Mesenchymal stem cell (in vitro differentiated cells and primary cell): ENCODE measurements around the gene ANTKMT.
A peak's percentile ranks its signal among the peaks of the same experiment; 100 is the strongest.

Experiments used
- DNase-seq: peaks from one replicate; pipeline ENCODE4 v3.0.0-alpha.2; 2013
- H2AFZ ChIP-seq: one replicate; pipeline ENCODE4 v1.6.1; 2013; ENCODE audit warnings: low read depth, mild to moderate bottlenecking, control low read depth, inconsistent platforms, low read length, moderate library complexity
- H2AK5ac ChIP-seq: 2 replicates; pipeline ENCODE4 v1.6.1; 2013; ENCODE audit warnings: low read length, moderate library complexity, mild to moderate bottlenecking, inconsistent platforms; ENCODE audit not compliant: severe bottlenecking
- H2BK120ac ChIP-seq: one replicate; pipeline ENCODE4 v1.6.1; 2013; ENCODE audit warnings: low read depth, mild to moderate bottlenecking, inconsistent platforms, low read length, moderate library complexity
- H2BK12ac ChIP-seq, 2 experiments: one replicate each; pipeline ENCODE4 v1.6.1; 2013; ENCODE audit warnings: inconsistent platforms in 2 of 2, low read length in 2 of 2, mild to moderate bottlenecking in 2 of 2, moderate library complexity in 2 of 2, control low read depth in 1 of 2
- H2BK15ac ChIP-seq: one replicate; pipeline ENCODE4 v1.6.1; 2013; ENCODE audit warnings: mild to moderate bottlenecking, low read depth, inconsistent platforms; ENCODE audit not compliant: poor library complexity, severe bottlenecking
- H2BK5ac ChIP-seq: 2 replicates; pipeline ENCODE4 v1.6.1; 2013; ENCODE audit warnings: low read depth, mild to moderate bottlenecking, low read length, control low read depth, inconsistent platforms; ENCODE audit not compliant: poor library complexity, severe bottlenecking
- H3K14ac ChIP-seq, 2 experiments: one replicate each; pipeline ENCODE4 v1.6.1; 2013; ENCODE audit warnings: inconsistent platforms in 2 of 2, low read length in 2 of 2, control low read depth in 1 of 2, mild to moderate bottlenecking in 1 of 2, moderate library complexity in 1 of 2
- H3K18ac ChIP-seq, 2 experiments: one replicate each; pipeline ENCODE4 v1.6.1; 2013; ENCODE audit warnings: inconsistent platforms in 2 of 2, low read length in 2 of 2, control low read depth in 1 of 2, low read depth in 1 of 2, mild to moderate bottlenecking in 1 of 2
- H3K23ac ChIP-seq, 2 experiments: one replicate each; pipeline ENCODE4 v1.6.1; 2013; ENCODE audit warnings: inconsistent platforms in 2 of 2, low read length in 2 of 2, mild to moderate bottlenecking in 2 of 2, moderate library complexity in 2 of 2, control low read depth in 1 of 2
- H3K27ac ChIP-seq: 2 replicates; pipeline ENCODE4 v1.5.1; 2013; ENCODE audit warnings: mild to moderate bottlenecking, moderate library complexity, low read length, control low read depth, inconsistent platforms; ENCODE audit not compliant: poor library complexity, severe bottlenecking
- H3K27me3 ChIP-seq, 2 experiments: 2 replicates each; pipeline versions ENCODE4 v1.6.1 to v1.7.0; 2013; ENCODE audit warnings: low read length in 2 of 2, mild to moderate bottlenecking in 2 of 2, moderate library complexity in 2 of 2, control low read depth in 1 of 2, inconsistent platforms in 1 of 2; ENCODE audit not compliant: control insufficient read depth in 1 of 2, insufficient read depth in 1 of 2
- H3K36me3 ChIP-seq, 2 experiments: 2 replicates each; pipeline versions ENCODE4 v1.6.1 to v1.7.0; 2013; ENCODE audit warnings: low read length in 2 of 2, control low read depth in 1 of 2, inconsistent platforms in 1 of 2, low read depth in 1 of 2, mild to moderate bottlenecking in 1 of 2; ENCODE audit not compliant: insufficient read depth in 2 of 2, control insufficient read depth in 1 of 2
- H3K4ac ChIP-seq, 2 experiments: one replicate each; pipeline ENCODE4 v1.6.1; 2013; ENCODE audit warnings: inconsistent platforms in 2 of 2, low read length in 2 of 2, mild to moderate bottlenecking in 2 of 2, moderate library complexity in 2 of 2, control low read depth in 1 of 2, low read depth in 1 of 2
- H3K4me1 ChIP-seq: 2 replicates; pipeline ENCODE4 v1.6.1; 2013; ENCODE audit warnings: low read depth, low read length, control low read depth; ENCODE audit not compliant: control insufficient read depth, insufficient read depth
- H3K4me2 ChIP-seq: 2 replicates; pipeline ENCODE4 v1.6.1; 2013; ENCODE audit warnings: low read length, mild to moderate bottlenecking, inconsistent platforms; ENCODE audit not compliant: poor library complexity, severe bottlenecking
- H3K4me3 ChIP-seq, 2 experiments: 2 replicates each; pipeline versions ENCODE4 v1.5.1 to v1.7.0; 2013; ENCODE audit warnings: low read length in 2 of 2, mild to moderate bottlenecking in 2 of 2, control low read depth in 1 of 2, low read depth in 1 of 2; ENCODE audit not compliant: insufficient read depth in 1 of 2
- H3K79me1 ChIP-seq: replicated peaks from 2 replicates; pipeline ENCODE4 v1.6.1; 2013; ENCODE audit warnings: mild to moderate bottlenecking, control low read depth, low read length, inconsistent platforms; ENCODE audit not compliant: poor library complexity, severe bottlenecking
- H3K9ac ChIP-seq: 2 replicates; pipeline ENCODE4 v1.7.0; 2013; ENCODE audit warnings: mild to moderate bottlenecking, low read length, moderate library complexity
- H3K9me3 ChIP-seq: 2 replicates; pipeline ENCODE4 v1.7.0; 2013; ENCODE audit warnings: mild to moderate bottlenecking, low read length; ENCODE audit not compliant: control insufficient read depth
- H4K8ac ChIP-seq: one replicate; pipeline ENCODE4 v1.6.1; 2013; ENCODE audit warnings: inconsistent platforms, mild to moderate bottlenecking, low read length, moderate library complexity
- H4K91ac ChIP-seq: one replicate; pipeline ENCODE4 v1.6.1; 2013; ENCODE audit warnings: mild to moderate bottlenecking, low read length, inconsistent platforms
- WGBS: methylation state at CpG from one replicate; pipeline ENCODE4 v1.1.7; 2013; ENCODE audit warnings: mixed read lengths; 5-methylcytosine and 5-hydroxymethylcytosine counted together

The ANTKMT gene

GRCh38 chr16:725463-726187 is 4.7 kb downstream of the ANTKMT start:
- H2AK5ac ChIP-seq: no peak overlapping the region
- no peak overlapping the region for H3K18ac ChIP-seq
- H4K8ac ChIP-seq: no peak overlapping the region
- H2BK12ac ChIP-seq: no peak overlapping the region
- no peak overlapping the region for H2BK120ac ChIP-seq
- peak overlapping the region; percentile 31 for H2AFZ ChIP-seq
- no peak overlapping the region for H4K91ac ChIP-seq
- H2BK5ac ChIP-seq: no peak overlapping the region
- no peak overlapping the region for H3K23ac ChIP-seq
- no peak overlapping the region for H2BK15ac ChIP-seq
- H3K9ac ChIP-seq: no peak overlapping the region
- peaks cover 48% of the 10 kb centered on the region for H3K4me1 ChIP-seq
- no peaks in the 10 kb centered on the region for H3K9me3 ChIP-seq
- no peak overlapping the region for H3K4ac ChIP-seq
- 88% methylated on average over 23 of the region's 23 CpGs for WGBS
- H3K79me1 ChIP-seq: peaks cover 6% of the 10 kb centered on the region
- no peak overlapping the region for H3K27ac ChIP-seq
- DNase-seq: no peak
- peaks cover 0 to 41% of the 10 kb centered on the region in 2 experiments for H3K36me3 ChIP-seq
- H3K27me3 ChIP-seq: peaks cover 0 to 19% of the 10 kb centered on the region in 2 experiments
- no peak overlapping the region for H3K4me2 ChIP-seq
- H3K14ac ChIP-seq: no peak overlapping the region
- no peak overlapping the region for H3K4me3 ChIP-seq

GRCh38 chr16:726188-726437 is 5.2 kb downstream of the ANTKMT start:
- Histone ChIP-seq H3K27me3 (peaks cover 0 to 19% of the 10 kb centered on the region in 2 experiments), H2BK12ac (peak overlapping the region in 1 of 2 experiments; percentile 90), H2BK120ac (no peak overlapping the region), H2BK15ac (peak overlapping the region; percentile 57), H4K8ac (peak overlapping the region; percentile 45), H3K23ac (no peak overlapping the region), H2AK5ac (no peak overlapping the region), H3K4me1 (peaks cover 49% of the 10 kb centered on the region), H2AFZ (no peak overlapping the region), H3K4ac (peak overlapping the region in 1 of 2 experiments; percentile 70), H3K9ac (no peak overlapping the region), H3K18ac (peak overlapping the region; percentile 61 to 81), H2BK5ac (no peak overlapping the region), H3K9me3 (no peaks in the 10 kb centered on the region), H3K79me1 (peaks cover 5% of the 10 kb centered on the region), H3K4me2 (no peak overlapping the region), H3K4me3 (no peak overlapping the region), H4K91ac (peak overlapping the region; percentile 64), H3K14ac (no peak overlapping the region), H3K27ac (no peak overlapping the region), H3K36me3 (peaks cover 0 to 46% of the 10 kb centered on the region in 2 experiments)
- DNase-seq: peak; percentile 36
- WGBS: 38% methylated on average over 9 of the region's 9 CpGs

GRCh38 chr16:726438-727290 is 5.7 kb downstream of the ANTKMT start, which contains the start of the genes CCDC78 and HAGHL:
TSS of gene CCDC78 (minus strand) at chr16:726443. CDS start at chr16:726367, 76 bp downstream.
TSS of gene HAGHL (plus strand) at chr16:727106. CDS start at chr16:727510, 404 bp downstream.
- Histone ChIP-seq H3K4me1 (peaks cover 45% of the 10 kb centered on the region), H2BK120ac (peak within 1 kb of the TSS; percentile 68), H4K91ac (peak within 1 kb of the TSS; percentile 67), H3K18ac (peak within 1 kb of the TSS; percentile 71 to 98), H3K4me3 (peak within 1 kb of the TSS; percentile 56 to 82), H3K9ac (peak within 1 kb of the TSS; percentile 84), H2BK5ac (no peak within 1 kb of the TSS), H2BK12ac (peak within 1 kb of the TSS in 1 of 2 experiments; percentile 90), H3K79me1 (peaks cover 2% of the 10 kb centered on the region), H3K14ac (peak within 1 kb of the TSS in 1 of 2 experiments; percentile 92), H2BK15ac (peak within 1 kb of the TSS; percentile 57), H3K36me3 (peaks cover 3 to 49% of the 10 kb centered on the region in 2 experiments), H3K23ac (peak within 1 kb of the TSS in 1 of 2 experiments; percentile 63), H3K4me2 (peak within 1 kb of the TSS; percentile 93), H3K4ac (peak within 1 kb of the TSS; percentile 70 to 95), H2AFZ (peak within 1 kb of the TSS; percentile 51), H3K27me3 (peaks cover 0 to 19% of the 10 kb centered on the region in 2 experiments), H3K9me3 (no peaks in the 10 kb centered on the region), H4K8ac (peak within 1 kb of the TSS; percentile 47), H2AK5ac (no peak within 1 kb of the TSS), H3K27ac (no peak within 1 kb of the TSS)
- DNase-seq: peak; percentile 59
- 5% methylated on average over 50 of the region's 88 CpGs for WGBS
